ENCODE measurements around the gene PEX11A.
"Not testable (repeated sequence)": the region's sequence is repeated elsewhere in the genome, so short reads cannot be mapped to it uniquely, and the experiment has no call there.

The PEX11A gene

GRCh38 chr15:89690276-89691218, at the start of gene PEX11A, which contains the start of gene WDR93:
TSS of gene PEX11A (minus strand) at chr15:89690754. CDS start at chr15:89690632, 122 bp downstream.
TSS of gene WDR93 (plus strand) at chr15:89690811. CDS start at chr15:89701747, 10,936 bp downstream.
- peak; percentile 77 for DNase-seq

- DNase-seq: peak; percentile 30
These were observed 49.6 kb upstream of the PEX11A start for GRCh38 chr15:89740137-89740536.

DNA sequence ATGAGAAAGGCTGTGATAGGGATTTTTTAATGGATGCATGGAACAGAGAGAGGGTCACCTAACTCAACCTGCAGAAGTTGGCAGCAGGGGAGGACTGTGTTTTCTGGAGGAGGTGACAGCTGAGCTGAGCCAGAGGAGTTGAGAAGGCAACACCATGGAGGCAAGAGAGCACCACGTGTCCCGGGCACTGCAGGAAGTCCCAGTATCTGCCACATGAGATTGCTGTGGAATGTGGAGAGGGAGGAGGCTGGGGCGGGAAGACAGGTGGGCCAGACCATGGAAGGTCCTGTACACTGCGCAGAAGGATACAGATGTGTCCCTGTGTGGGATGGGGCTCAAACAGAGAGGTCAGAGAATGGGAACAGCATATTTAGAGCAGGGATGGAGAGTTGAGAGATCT, 45.2 kb upstream of the PEX11A start:
- no peak for DNase-seq

DNA sequence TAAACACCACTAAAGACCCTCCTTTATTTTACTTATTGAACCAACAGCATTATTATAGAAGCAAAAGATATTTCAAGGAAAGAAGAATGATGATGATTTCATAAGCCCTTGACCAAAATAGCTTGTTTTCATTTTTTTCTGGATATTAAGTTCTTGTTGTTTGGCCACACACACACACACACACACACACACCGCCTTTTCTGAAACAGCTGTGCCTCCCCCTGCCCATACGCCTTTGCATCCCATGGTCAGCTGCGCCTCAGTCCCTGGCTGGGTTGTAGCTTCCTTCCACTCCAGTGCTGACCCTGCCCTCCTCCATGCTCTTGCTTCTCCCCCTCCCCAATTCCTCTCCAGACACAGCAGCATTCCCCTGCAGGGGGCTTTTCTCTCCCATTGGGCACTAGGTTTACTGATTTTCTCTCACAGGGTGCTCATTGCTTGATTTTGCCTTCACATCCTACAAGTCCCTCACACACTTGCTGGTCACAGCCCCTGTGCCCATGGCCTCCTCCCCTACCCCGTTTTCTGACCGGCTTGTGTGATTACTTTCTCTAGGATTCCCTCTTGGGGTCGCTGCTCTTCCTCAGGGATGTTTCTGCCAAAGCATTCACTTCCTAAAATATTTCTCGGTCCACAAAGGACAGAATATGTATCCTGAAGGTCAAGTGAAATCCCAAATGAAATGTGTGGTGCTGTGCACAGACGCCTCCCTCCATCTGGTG, 42.1 kb upstream of the PEX11A start:
- no peak for DNase-seq

DNA sequence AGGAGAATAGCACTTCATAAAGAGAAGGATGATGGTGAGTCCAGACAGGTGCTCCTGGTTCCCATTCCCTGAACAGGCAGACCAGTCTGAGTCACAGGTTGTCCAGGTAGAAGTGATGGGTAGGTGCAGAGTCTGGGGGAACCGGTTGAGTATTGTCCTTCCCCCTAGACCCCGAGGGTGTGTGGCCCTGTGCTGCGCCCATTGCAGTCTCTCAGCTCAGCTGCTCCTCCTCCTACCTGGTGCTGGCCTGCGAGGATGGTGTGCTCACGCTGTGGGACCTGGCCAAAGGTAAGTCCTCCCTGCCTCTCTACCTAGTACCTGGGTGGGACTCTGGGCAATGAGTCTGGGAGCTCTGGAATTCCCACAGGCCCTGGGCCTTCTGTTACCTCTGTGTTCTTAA, 40.7 kb upstream of the PEX11A start:
- no peak for DNase-seq

DNA sequence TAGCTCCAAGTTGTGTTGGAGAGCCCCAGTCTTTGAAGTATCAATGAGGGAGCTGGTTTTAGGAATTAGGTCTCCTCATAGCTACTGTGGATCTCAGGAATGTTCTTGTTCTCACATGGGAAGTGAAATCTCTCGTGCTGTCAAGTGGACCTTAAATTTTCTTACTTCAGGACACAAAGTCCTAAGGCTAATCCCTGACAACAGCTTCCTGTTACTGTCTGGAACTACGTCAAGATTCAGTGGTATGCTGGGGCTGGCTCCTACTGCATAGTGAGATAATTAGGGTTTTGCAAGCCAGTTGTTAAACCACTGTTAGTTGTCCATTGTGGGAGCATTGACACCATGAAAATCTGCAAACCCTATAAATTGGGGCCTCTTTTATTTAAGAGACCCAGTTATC, 37.7 kb upstream of the PEX11A start:
- no peak for DNase-seq

DNA sequence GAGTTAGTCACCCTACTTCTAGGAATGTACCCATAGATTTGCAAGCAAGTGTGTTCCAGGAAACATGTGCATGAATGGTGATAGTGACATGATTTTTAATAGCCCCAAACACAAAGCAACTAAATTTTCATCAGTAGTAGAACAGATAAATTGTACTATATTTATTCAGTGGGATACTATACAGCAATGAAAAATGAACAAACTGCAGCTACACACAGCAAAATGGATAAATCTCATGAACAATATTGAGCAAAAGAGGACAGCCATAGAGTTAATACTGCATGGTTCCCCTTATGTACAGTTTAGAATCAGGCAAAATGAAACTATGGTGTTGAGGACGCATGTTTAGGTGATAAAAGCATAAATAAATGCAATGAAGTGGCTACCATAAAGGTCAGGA, 34.5 kb upstream of the PEX11A start:
- DNase-seq: no peak

- DNase-seq: no peak
These were observed 34.1 kb upstream of the PEX11A start for GRCh38 chr15:89724621-89725020.

GRCh38 chr15:89723031-89723430, 32.5 kb upstream of the PEX11A start:
- no peak for DNase-seq

DNA sequence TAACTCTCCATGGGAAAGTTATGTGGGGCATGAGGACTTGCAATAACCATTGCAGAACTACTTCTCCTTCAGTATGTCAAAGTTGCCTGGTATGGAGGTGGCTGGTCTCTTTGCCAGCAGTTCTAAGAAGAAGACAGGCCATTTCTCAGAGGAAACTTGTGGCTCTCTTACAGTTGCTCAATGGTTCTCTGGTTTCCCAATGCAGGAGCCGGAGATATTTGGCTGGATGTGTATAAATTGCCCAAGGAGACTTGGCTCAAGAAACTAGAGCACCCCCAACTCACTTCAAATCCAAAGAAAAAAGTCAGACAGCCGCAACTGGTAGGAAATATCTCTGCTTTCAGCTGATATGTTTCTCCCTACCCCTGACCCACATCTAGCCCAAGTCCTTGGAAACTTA, 24.2 kb upstream of the PEX11A start:
- DNase-seq: no peak

GRCh38 chr15:89707577-89707976, 17.0 kb upstream of the PEX11A start:
- DNase-seq: no peak

DNA sequence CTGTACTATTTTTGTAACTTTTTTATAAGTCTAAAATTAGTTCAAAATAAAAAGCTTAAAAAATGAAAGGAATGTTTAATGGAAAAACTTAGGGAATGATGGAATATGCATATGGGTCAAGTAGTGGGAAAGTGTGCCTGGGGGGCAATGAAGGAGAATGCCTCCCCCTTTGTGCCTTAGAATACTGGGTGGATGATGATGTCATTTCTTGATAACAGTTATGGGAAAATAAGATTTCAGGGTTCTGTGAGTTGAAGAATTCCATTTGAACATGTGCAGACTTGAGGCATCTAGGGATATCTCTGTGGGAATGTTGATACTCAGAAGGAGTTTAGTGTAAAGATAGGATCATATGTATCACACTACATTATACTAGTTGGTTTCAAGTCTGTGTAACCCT, 13.9 kb upstream of the PEX11A start:
- DNase-seq: no peak

DNA sequence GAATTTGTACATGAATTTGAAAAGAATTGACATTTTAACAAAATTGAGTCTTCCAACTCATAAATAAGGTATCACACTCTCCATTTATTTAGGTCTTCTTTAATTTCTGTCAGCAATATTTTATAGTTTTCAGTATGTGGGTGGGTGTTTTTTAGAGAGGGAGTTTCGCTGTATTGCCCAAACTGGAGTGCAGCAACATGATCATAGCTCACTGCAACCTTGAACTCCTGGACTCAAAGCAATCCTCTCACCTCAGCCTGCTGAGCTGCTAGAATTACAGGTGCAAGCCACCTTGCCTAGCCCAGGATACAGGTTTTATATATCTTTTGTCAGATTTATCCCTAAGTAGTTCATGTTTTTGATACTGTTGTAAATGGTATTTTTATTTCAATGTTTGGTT, 4.6 kb upstream of the PEX11A start:
- no peak for DNase-seq

DNA sequence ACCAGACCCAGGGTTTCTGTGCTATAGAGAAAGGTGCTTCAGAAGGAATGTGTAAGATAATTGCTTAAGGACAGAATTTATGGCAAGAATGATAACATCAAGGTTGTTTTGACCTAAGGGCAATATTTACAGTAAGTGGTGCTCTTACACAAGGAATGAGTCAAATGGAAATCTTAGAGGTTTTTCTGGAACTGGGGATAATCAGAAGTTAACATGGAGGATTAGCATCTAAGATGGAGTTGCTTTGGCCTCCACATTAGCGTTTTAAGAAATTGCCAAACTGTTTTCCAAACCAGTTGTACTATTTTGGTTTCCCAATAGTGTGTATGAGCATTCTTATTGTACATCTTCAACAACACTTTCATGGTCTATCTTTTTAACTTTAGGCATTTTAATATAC, 3.1 kb upstream of the PEX11A start:
- DNase-seq: no peak

DNA sequence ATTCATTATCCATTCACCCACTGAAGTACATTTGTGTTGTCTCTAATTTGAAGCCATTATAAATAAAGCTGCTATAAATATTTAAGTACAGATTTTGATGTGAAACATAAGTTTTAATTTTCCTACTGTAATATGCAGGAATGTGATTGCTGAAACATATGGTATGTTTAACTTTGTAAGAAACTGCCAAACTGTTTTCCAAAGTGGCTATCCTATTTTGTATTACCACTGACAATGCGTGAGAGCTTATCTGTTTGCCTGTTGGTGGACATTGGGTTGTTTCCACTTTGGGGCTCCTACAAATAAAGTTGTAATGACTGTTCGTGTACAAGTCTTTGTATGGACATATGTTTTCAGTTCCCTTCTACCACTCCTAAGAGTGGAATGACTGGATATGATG, 2.5 kb upstream of the PEX11A start:
- no peak for DNase-seq

- not testable (repeated sequence) for DNase-seq
These were observed 651 bp downstream of the PEX11A start for GRCh38 chr15:89689930-89690275.

DNA sequence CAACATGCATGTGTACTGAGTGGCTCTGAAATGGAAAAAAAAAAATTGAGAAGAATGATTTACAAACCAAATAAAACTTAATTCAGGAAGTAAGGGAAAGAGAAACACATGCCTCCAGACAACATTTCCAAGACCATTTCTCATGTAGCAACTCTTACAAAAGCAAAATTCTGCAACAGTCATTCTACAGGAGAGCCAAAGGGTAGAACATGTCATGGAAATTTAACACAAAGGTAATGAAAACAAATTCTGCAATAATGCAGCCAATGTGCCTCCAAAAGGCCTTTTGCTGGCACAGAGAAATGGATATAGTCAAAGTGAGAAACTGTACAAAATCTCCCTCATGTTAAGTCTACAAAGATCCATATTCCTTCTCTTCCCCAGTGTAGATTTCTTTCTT, 4.0 kb downstream of the PEX11A start:
- no peak for DNase-seq

DNA sequence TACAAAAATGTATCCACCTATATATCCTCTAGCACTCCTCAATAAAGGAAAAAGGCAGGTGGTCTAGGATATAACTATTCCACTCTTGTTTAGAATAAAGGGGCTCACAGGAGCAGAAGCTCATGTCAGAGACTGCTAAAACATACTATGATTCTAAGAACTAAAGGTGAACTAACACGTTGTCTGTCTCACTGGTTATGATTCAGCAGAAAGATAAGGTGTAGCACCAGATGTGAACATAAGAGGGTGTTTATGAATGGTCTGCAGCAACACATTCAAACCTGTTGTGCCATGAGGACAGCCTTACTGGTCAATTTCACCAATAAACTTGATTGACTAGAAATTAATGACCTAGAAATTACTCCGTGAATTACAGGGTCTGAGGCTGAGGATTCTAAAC, 4.6 kb downstream of the PEX11A start:
- DNase-seq: no peak

DNA sequence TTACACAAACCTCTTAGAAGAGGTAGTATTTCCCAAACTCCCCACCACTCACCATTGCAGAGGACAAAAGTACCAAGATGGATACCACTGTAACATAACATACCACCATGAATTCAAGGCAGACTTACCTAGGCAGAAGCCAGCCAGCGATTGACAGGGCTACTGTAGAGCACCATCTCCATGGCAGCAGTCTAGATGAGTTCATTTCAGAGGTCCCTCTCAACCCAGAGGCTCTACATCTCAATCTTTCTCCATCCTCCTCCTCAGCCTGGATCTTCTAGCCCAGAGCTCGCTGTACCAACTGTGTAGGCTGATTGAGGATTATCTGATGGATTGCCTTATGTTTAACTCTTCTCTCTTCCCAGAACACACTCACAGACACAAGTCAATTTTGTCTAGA, 9.4 kb downstream of the PEX11A start:
- no peak for DNase-seq

- DNase-seq: no peak
These were observed 10.2 kb downstream of the PEX11A start for GRCh38 chr15:89680282-89680873.

DNA sequence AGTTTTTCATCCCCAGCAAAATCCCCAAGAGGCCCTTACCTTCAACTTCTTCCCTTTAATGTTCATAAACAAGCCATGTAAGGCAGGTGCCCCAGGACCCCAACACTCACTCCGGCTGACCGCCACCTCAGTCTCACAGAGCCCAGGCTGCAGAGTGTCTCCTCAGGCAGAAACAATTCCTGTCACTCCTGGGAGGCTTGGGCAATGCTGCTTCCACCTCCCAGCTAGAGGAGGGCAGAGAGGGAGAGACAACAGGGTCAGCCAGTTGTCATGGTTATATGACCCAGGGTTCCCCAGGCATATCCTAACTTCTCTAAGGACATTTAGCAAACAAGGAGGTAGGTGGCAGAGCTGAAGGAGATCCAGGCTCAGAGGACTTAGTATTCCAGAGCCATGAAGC, 11.3 kb downstream of the PEX11A start, which contains the start of gene PLIN1:
Gene PLIN1 (minus strand): TSS at position 156 of the 400 bp plus-strand sequence. CDS start 1,878 bp downstream, outside the sequence.
- DNase-seq: no peak

GRCh38 chr15:89677381-89677780, 13.2 kb downstream of the PEX11A start:
- DNase-seq: no peak

GRCh38 chr15:89675606-89676005, 14.9 kb downstream of the PEX11A start:
- no peak for DNase-seq

GRCh38 chr15:89674526-89674925, 16.0 kb downstream of the PEX11A start:
- no peak for DNase-seq

Measured in stimulated activated CD4-positive, alpha-beta T cell treated with anti-CD3 and anti-CD28 coated beads, Interleukin-12 subunit alpha, Interleukin-12 subunit beta, amount 100 ng/mL, for 4 hours (primary cell).